ENCODE data around the gene C11orf21.

DNA sequence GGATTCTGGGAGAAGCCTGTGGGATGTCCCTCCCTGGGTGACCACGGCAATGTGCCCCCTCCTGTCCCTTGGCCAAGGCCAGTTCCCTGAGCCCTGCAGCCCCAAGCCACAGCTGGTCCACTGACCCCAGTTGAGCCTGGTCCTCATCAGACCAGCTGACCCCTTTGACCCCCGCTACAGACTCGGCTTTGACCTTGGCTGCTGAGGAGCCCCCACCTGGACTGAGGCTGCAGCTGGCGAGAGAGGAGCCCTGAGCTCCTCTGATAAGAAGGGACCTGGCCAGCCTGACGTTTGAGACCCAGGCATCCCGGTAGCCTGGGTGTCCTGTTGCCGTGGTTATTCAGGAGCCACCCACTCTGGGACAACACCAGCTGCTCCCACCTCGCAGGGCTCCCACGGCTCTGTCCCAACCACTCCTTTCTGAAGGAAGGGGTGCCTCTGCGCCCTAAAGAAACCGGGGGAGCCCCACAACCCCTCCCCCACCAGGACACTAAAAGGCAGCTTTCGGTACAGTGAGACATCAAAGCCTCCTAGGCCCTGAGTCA lies 34.3 kb downstream of the C11orf21 start:
- TF ChIP-seq, protein P1, sequence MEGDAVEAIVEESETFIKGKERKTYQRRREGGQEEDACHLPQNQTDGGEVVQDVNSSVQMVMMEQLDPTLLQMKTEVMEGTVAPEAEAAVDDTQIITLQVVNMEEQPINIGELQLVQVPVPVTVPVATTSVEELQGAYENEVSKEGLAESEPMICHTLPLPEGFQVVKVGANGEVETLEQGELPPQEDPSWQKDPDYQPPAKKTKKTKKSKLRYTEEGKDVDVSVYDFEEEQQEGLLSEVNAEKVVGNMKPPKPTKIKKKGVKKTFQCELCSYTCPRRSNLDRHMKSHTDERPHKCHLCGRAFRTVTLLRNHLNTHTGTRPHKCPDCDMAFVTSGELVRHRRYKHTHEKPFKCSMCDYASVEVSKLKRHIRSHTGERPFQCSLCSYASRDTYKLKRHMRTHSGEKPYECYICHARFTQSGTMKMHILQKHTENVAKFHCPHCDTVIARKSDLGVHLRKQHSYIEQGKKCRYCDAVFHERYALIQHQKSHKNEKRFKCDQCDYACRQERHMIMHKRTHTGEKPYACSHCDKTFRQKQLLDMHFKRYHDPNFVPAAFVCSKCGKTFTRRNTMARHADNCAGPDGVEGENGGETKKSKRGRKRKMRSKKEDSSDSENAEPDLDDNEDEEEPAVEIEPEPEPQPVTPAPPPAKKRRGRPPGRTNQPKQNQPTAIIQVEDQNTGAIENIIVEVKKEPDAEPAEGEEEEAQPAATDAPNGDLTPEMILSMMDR (conservative IDR thresholded peaks at IDR 0.05 in 1 of 2, IDR thresholded peaks at IDR 0.05 in 1 of 2; ENCODE audit: extremely low read depth in 1 of 2, insufficient read depth in 1 of 2, low read depth in 1 of 2, low read length in 2 of 2) = no peak
- no peak for TF ChIP-seq EZH2 (IDR thresholded peaks at IDR 0.05; ENCODE audit: borderline replicate concordance, low read length)
